NT2/D1 (cell line): ENCODE measurements around the gene LHX5.

Experiments
- SUZ12 ChIP-seq: IDR thresholded peaks from 2 replicates; pipeline ENCODE4 v1.6.1; 2011; ENCODE audit not compliant: insufficient read length, insufficient read depth; ENCODE audit errors: extremely low read depth
- YY1 ChIP-seq: IDR thresholded peaks from 2 replicates; pipeline ENCODE4 v1.6.1; 2011; ENCODE audit not compliant: insufficient read length, insufficient read depth
- ZNF274 ChIP-seq: IDR thresholded peaks from 2 replicates; pipeline ENCODE4 v1.6.1; 2011; ENCODE audit warnings: mild to moderate bottlenecking, low read depth, low read length

DNA sequence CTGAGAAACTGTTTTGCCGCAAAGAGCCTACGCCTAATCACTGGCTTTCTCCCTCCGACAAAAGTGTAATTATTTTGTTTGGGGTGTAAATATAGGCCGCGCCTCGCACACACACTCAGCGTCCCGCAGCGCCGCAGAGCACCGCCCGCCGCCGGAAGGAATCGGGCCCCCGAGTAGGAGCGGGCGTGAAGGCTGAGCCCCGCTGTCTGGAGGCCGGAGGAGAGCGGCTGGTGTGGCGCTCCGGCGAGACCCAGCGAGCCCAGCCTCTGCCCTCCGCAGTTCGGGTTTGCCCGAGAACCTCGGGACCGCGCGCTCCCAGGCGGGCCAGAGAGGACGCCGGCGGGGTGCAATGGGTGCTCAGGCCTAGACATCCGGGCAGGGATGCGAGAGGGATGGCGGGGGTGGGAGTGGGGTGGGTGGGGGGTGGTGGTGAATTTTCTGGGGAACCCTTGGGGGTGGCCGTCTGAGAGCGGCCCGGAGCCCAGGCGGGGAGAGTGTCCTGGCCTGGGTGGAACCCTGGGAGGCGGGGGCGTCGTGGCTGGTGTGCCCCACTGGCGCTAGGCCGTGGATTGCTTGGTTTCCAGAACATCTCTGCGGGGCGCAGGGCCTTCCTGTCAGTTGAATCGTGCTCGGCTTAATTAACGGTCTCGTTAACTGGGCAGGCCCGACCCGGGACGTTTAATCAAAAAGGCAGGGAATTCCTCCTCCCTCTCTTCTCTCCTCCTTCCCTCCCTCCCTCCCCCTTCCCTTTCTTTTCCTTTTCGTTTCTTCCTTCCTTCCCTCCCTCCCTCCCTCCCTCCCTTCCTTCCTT, 4.7 kb upstream of the LHX5 start:
- no peak for TF ChIP-seq ZNF274
- TF ChIP-seq SUZ12: peak; percentile 97
- TF ChIP-seq YY1: no peak
